HEK293 (cell line): ENCODE results near the gene PEAK3.
A peak's percentile ranks its signal among the peaks of the same experiment; 100 is the strongest.

Experiments
- CTCF ChIA-PET: fragments of 350-600 bp; formaldehyde crosslinking; extraction: SDS; loops from one replicate; lab custom pipeline; 2021; ENCODE audit warnings: antibody characterized with exemption; lab: Yijun Ruan, JAX
- POLR2A ChIA-PET: fragments of 300-600 bp; formaldehyde crosslinking; extraction: SDS; loops from one replicate; lab custom pipeline; 2020; ENCODE audit warnings: antibody characterized with exemption, inconsistent platforms; lab: Yijun Ruan, JAX
- H3K27ac ChIP-seq: fragments of 200-500 bp; sonication (Bioruptor generic); 2 replicates; pipeline ENCODE4 v1.5.1; 2014; ENCODE audit warnings: low read depth, low read length, control low read depth, inconsistent platforms; ENCODE audit errors: extremely low read depth
- H3K36me3 ChIP-seq, 2 experiments: fragments of 200-500 bp in 1 of 2; sonication (Bioruptor generic) in 1 of 2; 1 replicate in 1 of 2; 2 replicates in 1 of 2; pipeline ENCODE4 v1.5.1; 2014 to 2017; ENCODE audit warnings: inconsistent platforms in 2 of 2, low read length in 2 of 2; ENCODE audit not compliant: control insufficient read depth in 2 of 2, insufficient read depth in 1 of 2
- H3K4me1 ChIP-seq: fragments of 200-500 bp; sonication (Bioruptor generic); 2 replicates; pipeline ENCODE4 v1.5.1; 2014; ENCODE audit warnings: mild to moderate bottlenecking, low read length, inconsistent platforms; ENCODE audit not compliant: control insufficient read depth, insufficient read depth
- H3K4me3 ChIP-seq: 2 replicates; pipeline ENCODE4 v1.5.1; 2011; ENCODE audit warnings: low read depth, mild to moderate bottlenecking, control low read depth, low read length, moderate library complexity
- H3K9me3 ChIP-seq: fragments of 200-500 bp; sonication (Bioruptor generic); 2 replicates; pipeline ENCODE4 v1.5.1; 2014; ENCODE audit warnings: low read depth, low read length, inconsistent platforms; ENCODE audit not compliant: control insufficient read depth, insufficient read depth
- SCRT2 ChIP-seq: fragments of 450-650 bp; formaldehyde crosslinking; IDR thresholded peaks from 2 replicates; pipeline ENCODE4 v1.5.1; 2016; ENCODE audit warnings: missing biosample characterization, missing genetic modification characterization
- ZNF335 ChIP-seq: fragments of 450-650 bp; formaldehyde crosslinking; conservative IDR thresholded peaks from 2 replicates; pipeline ENCODE4 v1.5.1; 2016; ENCODE audit warnings: missing biosample characterization, missing genetic modification characterization
- ZNF664 ChIP-seq: fragments of 450-650 bp; formaldehyde crosslinking; IDR thresholded peaks from 2 replicates; pipeline ENCODE4 v1.5.1; 2016; ENCODE audit warnings: missing biosample characterization, missing genetic modification characterization
- TF ChIP-seq, protein P1 (sequence below): fragments of 450-650 bp; formaldehyde crosslinking; IDR thresholded peaks from 2 replicates; pipeline ENCODE4 v1.5.1; 2017; ENCODE audit warnings: missing biosample characterization, mild to moderate bottlenecking, missing genetic modification characterization, moderate library complexity

Gene PEAK3

DNA sequence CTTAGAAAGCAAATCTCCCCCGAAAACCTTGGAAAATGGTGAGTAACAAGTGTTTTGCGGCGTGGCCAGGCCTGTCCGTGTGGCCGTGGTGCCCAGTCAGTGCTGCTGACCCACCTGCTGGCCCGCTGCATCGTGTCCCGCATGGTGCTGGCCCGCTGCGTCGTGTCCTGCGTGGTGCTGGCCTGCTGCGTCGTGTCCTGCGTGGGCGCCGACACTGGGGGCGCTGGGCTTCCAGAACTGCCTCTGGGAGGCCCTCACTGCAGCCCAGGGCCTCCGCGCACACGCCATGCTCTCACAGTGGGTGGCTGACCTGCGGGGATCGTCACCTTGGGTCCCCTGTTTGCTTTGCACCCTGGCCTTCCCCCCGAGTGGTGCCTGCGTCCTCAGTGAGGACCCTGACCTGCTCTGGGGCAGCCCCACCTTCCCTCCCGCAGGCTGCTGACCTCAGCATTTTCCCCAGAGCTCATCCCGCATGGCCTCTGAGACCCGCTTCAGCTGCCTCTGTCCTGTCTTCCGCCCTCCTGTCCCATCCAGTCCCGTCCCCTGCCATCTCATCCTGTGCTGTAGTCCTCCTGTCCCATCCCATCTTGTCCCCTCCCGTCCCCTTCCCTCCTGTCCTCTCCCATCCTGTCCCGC, 56.4 kb downstream of the PEAK3 start:
- ChIA-PET POLR2A (no interaction called here), CTCF (no interaction called here)
- Histone ChIP-seq H3K4me1 (no peaks in the 10 kb centered on the region), H3K9me3 (no peaks in the 10 kb centered on the region), H3K36me3 (peaks cover 4 to 68% of the 10 kb centered on the region in 2 experiments; a peak in 2 of 3 replicates), H3K27ac (no peak overlapping the region), H3K4me3 (no peak overlapping the region)
- peak; percentile 40; the same call in 1 of the 2 replicates for TF ChIP-seq SCRT2
- TF ChIP-seq ZNF335 (tag by site-specific recombination), result no peak

DNA sequence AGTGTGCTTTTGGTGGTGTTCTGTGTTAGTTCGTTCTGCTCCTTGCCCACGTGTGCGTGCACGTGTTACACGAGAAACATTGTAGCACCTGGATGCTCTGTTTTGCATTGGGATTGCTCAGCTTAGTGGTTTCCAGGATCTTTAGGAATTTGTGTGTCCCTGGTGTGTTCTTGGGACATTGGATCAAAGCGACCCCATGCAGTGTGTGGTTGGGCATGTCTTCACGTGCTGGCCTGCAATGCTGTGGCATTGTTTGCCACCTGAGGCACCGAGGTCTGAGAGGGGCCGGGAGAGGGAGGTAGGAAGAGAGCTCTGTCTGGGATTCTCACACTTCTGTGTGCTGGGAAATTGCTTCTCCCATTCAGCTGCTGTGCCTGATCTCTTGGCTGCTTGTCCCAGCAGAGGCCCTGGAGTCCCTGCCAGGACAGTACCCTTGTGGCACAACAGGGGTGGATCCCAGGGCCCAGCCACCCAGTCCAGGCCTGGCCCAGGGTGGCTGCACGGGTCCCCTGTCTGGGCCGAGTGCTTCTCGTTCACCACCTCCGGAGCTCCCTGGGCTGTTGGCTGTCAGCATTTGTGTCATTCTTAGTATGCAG, 57.1 kb downstream of the PEAK3 start:
- CTCF ChIA-PET, result interaction anchor here (0.6 kb wide), 1 partner anchor 37 kb away, joined by 3 read pairs; no protein-coding TSS in a partner anchor
- no peak overlapping the region for H3K4me3 ChIP-seq
- no peaks in the 10 kb centered on the region for H3K4me1 ChIP-seq
- no peak for TF ChIP-seq ZNF664 (tag by site-specific recombination)
- TF ChIP-seq, protein P1, sequence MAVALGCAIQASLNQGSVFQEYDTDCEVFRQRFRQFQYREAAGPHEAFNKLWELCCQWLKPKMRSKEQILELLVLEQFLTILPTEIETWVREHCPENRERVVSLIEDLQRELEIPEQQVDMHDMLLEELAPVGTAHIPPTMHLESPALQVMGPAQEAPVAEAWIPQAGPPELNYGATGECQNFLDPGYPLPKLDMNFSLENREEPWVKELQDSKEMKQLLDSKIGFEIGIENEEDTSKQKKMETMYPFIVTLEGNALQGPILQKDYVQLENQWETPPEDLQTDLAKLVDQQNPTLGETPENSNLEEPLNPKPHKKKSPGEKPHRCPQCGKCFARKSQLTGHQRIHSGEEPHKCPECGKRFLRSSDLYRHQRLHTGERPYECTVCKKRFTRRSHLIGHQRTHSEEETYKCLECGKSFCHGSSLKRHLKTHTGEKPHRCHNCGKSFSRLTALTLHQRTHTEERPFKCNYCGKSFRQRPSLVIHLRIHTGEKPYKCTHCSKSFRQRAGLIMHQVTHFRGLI (tag by site-specific recombination), result peak; percentile 91
- peaks cover 4 to 70% of the 10 kb centered on the region in 2 experiments; a peak in 2 of 3 replicates for H3K36me3 ChIP-seq
- H3K27ac ChIP-seq, result no peak overlapping the region
- POLR2A ChIA-PET, result no interaction called here
- no peaks in the 10 kb centered on the region for H3K9me3 ChIP-seq
